ENCODE results near the gene DUSP9. TPM values are rescaled to one million over a fixed set of nuclear protein-coding genes. Genes with fewer than 3 reads are reported as not detected.

Gene DUSP9
- total RNA-seq, 1 donor from 2014 or later: 0.21 TPM

DNA sequence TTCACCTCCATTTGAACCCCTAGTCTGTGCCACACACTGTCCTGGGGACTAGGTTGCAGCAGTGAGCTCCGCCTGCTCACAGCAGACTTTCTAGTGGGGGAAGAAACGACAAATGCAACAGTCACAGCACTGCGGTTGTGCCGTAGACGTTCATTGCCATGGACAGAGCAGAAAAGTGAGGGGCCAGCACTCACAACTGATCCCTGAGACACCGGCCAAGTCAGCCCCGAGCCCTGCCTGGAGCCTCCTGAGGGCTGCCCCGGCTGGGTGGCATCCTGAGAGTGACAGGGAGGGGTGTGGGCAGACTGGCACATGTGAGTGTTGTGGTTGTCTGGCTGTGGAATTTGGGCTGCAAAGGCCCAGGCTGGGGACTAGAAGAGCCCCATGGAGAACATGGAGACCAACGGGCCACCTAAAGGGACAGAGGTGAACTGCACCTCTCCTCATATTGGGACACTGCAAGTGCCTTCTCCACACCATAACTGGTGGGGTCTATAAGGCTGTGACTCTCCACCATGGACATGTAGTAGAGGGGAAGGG is 4.6 kb downstream of the DUSP9 start:
- H3K27me3 ChIP-seq: peaks cover 31% of the 10 kb centered on the region
- H3K79me2 ChIP-seq (ENCODE audit: low read depth): no peaks in the 10 kb centered on the region
- H3K9me3 ChIP-seq (ENCODE audit: low read depth): peaks cover 14% of the 10 kb centered on the region
- H3K4me1 ChIP-seq: no peaks in the 10 kb centered on the region
- Mint-ChIP-seq H3K4me3 (peak overlapping the region; percentile 30), H3K27me3 (ENCODE audit: insufficient read depth, low read depth) (peaks cover 8% of the 10 kb centered on the region), H3K27ac (no peak overlapping the region), H3K36me3 (no peaks in the 10 kb centered on the region), H3K9me3 (peaks cover 35% of the 10 kb centered on the region), H3K4me1 (no peaks in the 10 kb centered on the region)
- H3K36me3 ChIP-seq: no peaks in the 10 kb centered on the region
- H2AFZ ChIP-seq (replicated peaks): no peak overlapping the region
- H3F3A ChIP-seq (ENCODE audit: low read depth): no peaks in the 10 kb centered on the region
- DNase-seq (ENCODE audit: low spot score): no peak
- no peak overlapping the region for H3K9ac ChIP-seq
- H4K20me1 ChIP-seq (ENCODE audit: low read depth): peaks cover 6% of the 10 kb centered on the region
- TF ChIP-seq EZH2phosphoT487 (IDR thresholded peaks at IDR 0.05): no peak
- TF ChIP-seq, protein P1, sequence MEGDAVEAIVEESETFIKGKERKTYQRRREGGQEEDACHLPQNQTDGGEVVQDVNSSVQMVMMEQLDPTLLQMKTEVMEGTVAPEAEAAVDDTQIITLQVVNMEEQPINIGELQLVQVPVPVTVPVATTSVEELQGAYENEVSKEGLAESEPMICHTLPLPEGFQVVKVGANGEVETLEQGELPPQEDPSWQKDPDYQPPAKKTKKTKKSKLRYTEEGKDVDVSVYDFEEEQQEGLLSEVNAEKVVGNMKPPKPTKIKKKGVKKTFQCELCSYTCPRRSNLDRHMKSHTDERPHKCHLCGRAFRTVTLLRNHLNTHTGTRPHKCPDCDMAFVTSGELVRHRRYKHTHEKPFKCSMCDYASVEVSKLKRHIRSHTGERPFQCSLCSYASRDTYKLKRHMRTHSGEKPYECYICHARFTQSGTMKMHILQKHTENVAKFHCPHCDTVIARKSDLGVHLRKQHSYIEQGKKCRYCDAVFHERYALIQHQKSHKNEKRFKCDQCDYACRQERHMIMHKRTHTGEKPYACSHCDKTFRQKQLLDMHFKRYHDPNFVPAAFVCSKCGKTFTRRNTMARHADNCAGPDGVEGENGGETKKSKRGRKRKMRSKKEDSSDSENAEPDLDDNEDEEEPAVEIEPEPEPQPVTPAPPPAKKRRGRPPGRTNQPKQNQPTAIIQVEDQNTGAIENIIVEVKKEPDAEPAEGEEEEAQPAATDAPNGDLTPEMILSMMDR (IDR thresholded peaks at IDR 0.05): peak; percentile 27
- no peak overlapping the region for H3K27ac ChIP-seq
- H3K4me2 ChIP-seq: no peak overlapping the region
- no peak overlapping the region for H3K4me3 ChIP-seq

DNA sequence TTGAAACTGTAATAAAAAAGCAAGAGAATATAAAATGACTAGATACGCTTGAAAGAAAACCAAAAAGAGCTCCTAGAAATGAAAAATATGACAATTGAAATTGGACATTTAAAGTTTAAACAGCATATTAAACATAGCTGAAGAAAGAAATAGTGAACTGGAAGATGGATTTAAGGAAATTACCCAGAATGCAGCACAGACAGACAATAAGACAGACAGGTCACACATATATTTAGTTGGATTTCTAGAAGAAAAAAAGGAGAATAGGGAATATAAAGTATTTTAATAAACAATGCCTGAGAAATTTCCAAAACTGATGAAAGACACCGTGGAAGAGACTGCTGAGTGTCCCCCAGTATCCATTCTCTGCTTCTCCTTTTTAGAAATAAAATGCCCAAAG is 6.6 kb downstream of the DUSP9 start:
- no peak for TF ChIP-seq EZH2 (IDR thresholded peaks at IDR 0.05)
- TF ChIP-seq, protein P1 (IDR thresholded peaks at IDR 0.05): no peak
- TF ChIP-seq EZH2phosphoT487 (IDR thresholded peaks at IDR 0.05): no peak
- Mint-ChIP-seq H3K4me3 (no peak overlapping the region), H3K9me3 (peaks cover 47% of the 10 kb centered on the region), H3K27ac (no peak overlapping the region), H3K27me3 (ENCODE audit: insufficient read depth, low read depth) (peaks cover 6% of the 10 kb centered on the region), H3K36me3 (no peaks in the 10 kb centered on the region), H3K4me1 (no peaks in the 10 kb centered on the region)
- Histone ChIP-seq H3K4me2 (no peak overlapping the region), H3K36me3 (no peaks in the 10 kb centered on the region), H3K4me3 (no peak overlapping the region), H3F3A (ENCODE audit: low read depth) (no peaks in the 10 kb centered on the region), H3K27ac (no peak overlapping the region), H4K20me1 (ENCODE audit: low read depth) (peaks cover 3% of the 10 kb centered on the region), H2AFZ (replicated peaks) (no peak overlapping the region), H3K4me1 (no peaks in the 10 kb centered on the region), H3K27me3 (peaks cover 11% of the 10 kb centered on the region), H3K79me2 (ENCODE audit: low read depth) (no peaks in the 10 kb centered on the region), H3K9me3 (ENCODE audit: low read depth) (peaks cover 14% of the 10 kb centered on the region), H3K9ac (no peak overlapping the region)
- no peak for DNase-seq (ENCODE audit: low spot score)

DNA sequence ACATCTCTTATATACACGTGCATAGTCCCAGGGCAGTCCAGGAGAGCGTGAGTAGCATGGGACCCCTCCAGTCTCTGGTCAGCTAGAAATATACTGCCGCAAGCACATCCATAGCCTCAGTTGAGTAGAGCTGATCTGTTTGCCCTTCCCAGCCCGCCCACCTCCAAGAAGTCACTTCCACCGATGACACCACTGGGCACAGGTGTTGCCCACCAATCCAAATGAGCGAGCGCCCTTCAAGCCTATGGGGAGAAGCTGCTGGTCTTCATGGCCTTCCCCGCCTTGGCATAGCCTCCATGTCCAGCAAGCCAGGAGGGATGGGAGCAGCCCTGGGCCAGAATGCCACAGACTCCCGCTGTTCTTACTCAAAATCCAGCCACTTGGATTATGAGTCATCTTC is 10.2 kb downstream of the DUSP9 start:
- Histone ChIP-seq H3F3A (ENCODE audit: low read depth) (no peaks in the 10 kb centered on the region), H3K27ac (no peak overlapping the region), H4K20me1 (ENCODE audit: low read depth) (no peaks in the 10 kb centered on the region), H2AFZ (replicated peaks) (no peak overlapping the region), H3K36me3 (no peaks in the 10 kb centered on the region), H3K9me3 (ENCODE audit: low read depth) (peaks cover 14% of the 10 kb centered on the region), H3K4me1 (no peaks in the 10 kb centered on the region), H3K27me3 (peaks cover 20% of the 10 kb centered on the region), H3K9ac (no peak overlapping the region), H3K79me2 (ENCODE audit: low read depth) (no peaks in the 10 kb centered on the region), H3K4me3 (no peak overlapping the region), H3K4me2 (no peak overlapping the region)
- H3K36me3 Mint-ChIP-seq: no peaks in the 10 kb centered on the region
- TF ChIP-seq EZH2phosphoT487 (IDR thresholded peaks at IDR 0.05): no peak
- TF ChIP-seq, protein P1 (IDR thresholded peaks at IDR 0.05): no peak
- TF ChIP-seq EZH2 (IDR thresholded peaks at IDR 0.05): no peak
- peaks cover 55% of the 10 kb centered on the region for H3K9me3 Mint-ChIP-seq
- DNase-seq (ENCODE audit: low spot score): no peak
- H3K4me3 Mint-ChIP-seq: no peak overlapping the region
- H3K27me3 Mint-ChIP-seq (ENCODE audit: insufficient read depth, low read depth): peaks cover 9% of the 10 kb centered on the region
- H3K4me1 Mint-ChIP-seq: no peaks in the 10 kb centered on the region
- no peak overlapping the region for H3K27ac Mint-ChIP-seq
